HepG2 (cell line): ENCODE measurements around the gene KRTAP5-6. TPM values are rescaled to one million over a fixed set of nuclear protein-coding genes. Genes with fewer than 3 reads are reported as not detected.
A peak's percentile ranks its signal among the peaks of the same experiment; 100 is the strongest.

ENCODE experiments used
- AKAP8 ChIP-seq: sonication (generic); formaldehyde crosslinking; IDR thresholded peaks from 2 replicates; pipeline ENCODE4 v1.5.1; 2020; ENCODE audit warnings: mild to moderate bottlenecking, missing genetic modification reagents
- NCOR1 ChIP-seq: fragments of 200-600 bp; sonication (generic); IDR thresholded peaks from 2 replicates; pipeline ENCODE4 v1.7.0; 2017; ENCODE audit warnings: antibody characterized with exemption, low read length, borderline replicate concordance
- RBFOX2 ChIP-seq: fragments of 200-400 bp; formaldehyde crosslinking; IDR thresholded peaks from 2 replicates; pipeline ENCODE4 v1.6.1; 2017; ENCODE audit warnings: low read depth, mild to moderate bottlenecking, low read length
- ZNF552 ChIP-seq: sonication (generic); formaldehyde crosslinking; IDR thresholded peaks from 2 replicates; pipeline ENCODE4 v1.9.0; 2022; ENCODE audit warnings: missing genetic modification reagents, mild to moderate bottlenecking, borderline replicate concordance
- ZNF563 ChIP-seq: sonication (generic); formaldehyde crosslinking; IDR thresholded peaks from 2 replicates; pipeline ENCODE4 v1.8.0; 2022; ENCODE audit warnings: mild to moderate bottlenecking, moderate library complexity, missing genetic modification reagents
- ZNF572 ChIP-seq: sonication (generic); formaldehyde crosslinking; IDR thresholded peaks from 2 replicates; pipeline ENCODE4 v1.5.1; 2020; ENCODE audit warnings: mild to moderate bottlenecking, missing genetic modification reagents
- ZNF703 ChIP-seq: sonication (generic); formaldehyde crosslinking; IDR thresholded peaks from 2 replicates; pipeline ENCODE4 v1.5.1; 2020; ENCODE audit warnings: missing genetic modification reagents, mild to moderate bottlenecking, moderate library complexity, borderline replicate concordance
- ZNF883 ChIP-seq: sonication (generic); formaldehyde crosslinking; IDR thresholded peaks from 2 replicates; pipeline ENCODE4 v1.5.1; 2020; ENCODE audit warnings: mild to moderate bottlenecking, missing genetic modification reagents; ENCODE audit errors: not compliant biosample characterization
- polyA plus RNA-seq, 8 experiments: library from polyadenylated mRNA; depleted of rRNA in 3 of 8; stranded (reverse) in 7 of 8; unstranded in 1 of 8; fragments of >200 nt; fragmentation: Illumina TruSeq in 4 of 8; extraction: Trizol in 4 of 8; gene quantifications; 2 replicates each; pipeline versions ENCODE4 v1.2.1 to v1.2.3, GENCODE V29; 2011 to 2016; ENCODE audit warnings: low read depth in 4 of 8, missing spikeins in 1 of 8, mixed read lengths in 1 of 8; ENCODE audit not compliant: insufficient read depth in 1 of 8
- total RNA-seq, 5 experiments: library from RNA; depleted of rRNA; stranded (reverse); fragments of >200 nt; fragmentation: Illumina TruSeq; extraction: Trizol; gene quantifications; 2 replicates each; pipeline ENCODE4 v1.2.3, GENCODE V29; 2016; ENCODE audit warnings: low read depth in 1 of 5
- TF ChIP-seq, protein P1 (sequence below), 2 experiments: sonication (generic) in 1 of 2; formaldehyde crosslinking in 1 of 2; IDR thresholded peaks; 2 replicates each; pipeline versions ENCODE4 v1.4.0 to v1.6.1; 2018 to 2020; ENCODE audit warnings: missing genetic modification reagents in 2 of 2, borderline replicate concordance in 1 of 2, low read depth in 1 of 2, mild to moderate bottlenecking in 1 of 2, missing biosample characterization in 1 of 2
- TF ChIP-seq, protein P2 (sequence below): sonication (generic); formaldehyde crosslinking; IDR thresholded peaks from 2 replicates; pipeline ENCODE4 v1.4.0; 2020; ENCODE audit warnings: missing genetic modification reagents, borderline replicate concordance
- TF ChIP-seq, protein P3 (sequence below): sonication (generic); formaldehyde crosslinking; IDR thresholded peaks from 2 replicates; pipeline ENCODE4 v1.8.0; 2022; ENCODE audit warnings: missing genetic modification reagents, mild to moderate bottlenecking, inconsistent platforms, borderline replicate concordance
- TF ChIP-seq, protein P4 (sequence below): sonication (generic); formaldehyde crosslinking; IDR thresholded peaks from 2 replicates; pipeline ENCODE4 v1.8.1; 2023; ENCODE audit warnings: mild to moderate bottlenecking, missing genetic modification reagents, borderline replicate concordance
- TF ChIP-seq, protein P5 (sequence below): sonication (generic); formaldehyde crosslinking; IDR thresholded peaks from 2 replicates; pipeline ENCODE4 v1.5.0; 2020; ENCODE audit warnings: missing genetic modification reagents, mild to moderate bottlenecking, borderline replicate concordance

The KRTAP5-6 gene
- total and polyA plus RNA-seq, 2 of the 13 experiments (the other 11 are each of a cell fraction or from before 2014, with no cell fraction given) = not detected

DNA sequence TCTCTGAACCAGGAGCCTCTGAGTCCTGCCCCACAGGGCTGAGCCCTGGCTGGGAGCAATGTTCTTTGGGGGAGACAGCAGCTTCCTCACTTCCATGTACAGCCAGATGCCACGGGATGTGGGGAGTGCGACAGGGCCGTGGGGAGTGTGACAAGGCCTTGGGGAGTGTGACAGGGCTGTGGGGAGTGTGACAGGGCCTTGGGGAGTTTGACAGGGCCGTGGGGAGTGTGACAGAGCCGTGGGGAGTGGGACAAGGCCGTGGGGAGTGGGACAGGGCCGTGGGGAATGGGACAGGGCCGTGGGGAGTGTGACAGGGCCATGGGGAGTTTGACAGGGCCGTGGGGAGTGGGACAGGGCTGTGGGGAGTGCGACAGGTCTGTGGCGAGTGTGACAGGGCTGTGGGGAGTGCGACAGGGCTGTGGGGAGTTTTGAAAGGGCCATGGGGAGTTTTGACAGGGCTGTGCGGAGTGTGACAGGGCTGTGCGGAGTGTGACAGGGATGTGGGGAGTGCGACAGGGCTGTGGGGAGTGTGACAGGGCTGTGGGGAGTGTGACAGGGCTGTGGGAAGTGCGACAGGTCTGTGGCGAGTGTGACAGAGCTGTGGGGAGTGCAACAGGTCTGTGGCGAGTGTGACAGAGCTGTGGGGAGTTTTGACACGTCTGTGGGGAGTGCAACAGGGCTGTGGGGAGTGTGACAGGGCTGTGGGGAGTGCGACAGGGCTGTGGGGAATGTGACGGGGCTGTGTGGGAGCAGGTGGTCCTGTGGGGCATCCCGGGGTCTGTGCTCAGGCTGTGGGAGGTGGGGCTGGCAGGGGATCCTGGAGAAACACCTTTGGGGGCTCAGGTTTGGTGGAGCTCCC, 6.6 kb upstream of the KRTAP5-6 start (continued):
- peak; percentile 64; the same call in 1 of the 2 replicates for TF ChIP-seq NCOR1
- TF ChIP-seq, protein P1, sequence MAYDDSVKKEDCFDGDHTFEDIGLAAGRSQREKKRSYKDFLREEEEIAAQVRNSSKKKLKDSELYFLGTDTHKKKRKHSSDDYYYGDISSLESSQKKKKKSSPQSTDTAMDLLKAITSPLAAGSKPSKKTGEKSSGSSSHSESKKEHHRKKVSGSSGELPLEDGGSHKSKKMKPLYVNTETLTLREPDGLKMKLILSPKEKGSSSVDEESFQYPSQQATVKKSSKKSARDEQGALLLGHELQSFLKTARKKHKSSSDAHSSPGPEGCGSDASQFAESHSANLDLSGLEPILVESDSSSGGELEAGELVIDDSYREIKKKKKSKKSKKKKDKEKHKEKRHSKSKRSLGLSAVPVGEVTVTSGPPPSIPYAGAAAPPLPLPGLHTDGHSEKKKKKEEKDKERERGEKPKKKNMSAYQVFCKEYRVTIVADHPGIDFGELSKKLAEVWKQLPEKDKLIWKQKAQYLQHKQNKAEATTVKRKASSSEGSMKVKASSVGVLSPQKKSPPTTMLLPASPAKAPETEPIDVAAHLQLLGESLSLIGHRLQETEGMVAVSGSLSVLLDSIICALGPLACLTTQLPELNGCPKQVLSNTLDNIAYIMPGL (CRISPR knock-in tag; IDR thresholded peaks at IDR 0.05; ENCODE audit: borderline replicate concordance in 1 of 2, low read depth in 1 of 2) = no peak
- no peak for TF ChIP-seq ZNF883 (CRISPR knock-in tag)
- peak; percentile 5; the same call in 1 of the 2 replicates for TF ChIP-seq ZNF563 (CRISPR knock-in tag)
- peak; percentile 85 for TF ChIP-seq RBFOX2
- TF ChIP-seq, protein P2, sequence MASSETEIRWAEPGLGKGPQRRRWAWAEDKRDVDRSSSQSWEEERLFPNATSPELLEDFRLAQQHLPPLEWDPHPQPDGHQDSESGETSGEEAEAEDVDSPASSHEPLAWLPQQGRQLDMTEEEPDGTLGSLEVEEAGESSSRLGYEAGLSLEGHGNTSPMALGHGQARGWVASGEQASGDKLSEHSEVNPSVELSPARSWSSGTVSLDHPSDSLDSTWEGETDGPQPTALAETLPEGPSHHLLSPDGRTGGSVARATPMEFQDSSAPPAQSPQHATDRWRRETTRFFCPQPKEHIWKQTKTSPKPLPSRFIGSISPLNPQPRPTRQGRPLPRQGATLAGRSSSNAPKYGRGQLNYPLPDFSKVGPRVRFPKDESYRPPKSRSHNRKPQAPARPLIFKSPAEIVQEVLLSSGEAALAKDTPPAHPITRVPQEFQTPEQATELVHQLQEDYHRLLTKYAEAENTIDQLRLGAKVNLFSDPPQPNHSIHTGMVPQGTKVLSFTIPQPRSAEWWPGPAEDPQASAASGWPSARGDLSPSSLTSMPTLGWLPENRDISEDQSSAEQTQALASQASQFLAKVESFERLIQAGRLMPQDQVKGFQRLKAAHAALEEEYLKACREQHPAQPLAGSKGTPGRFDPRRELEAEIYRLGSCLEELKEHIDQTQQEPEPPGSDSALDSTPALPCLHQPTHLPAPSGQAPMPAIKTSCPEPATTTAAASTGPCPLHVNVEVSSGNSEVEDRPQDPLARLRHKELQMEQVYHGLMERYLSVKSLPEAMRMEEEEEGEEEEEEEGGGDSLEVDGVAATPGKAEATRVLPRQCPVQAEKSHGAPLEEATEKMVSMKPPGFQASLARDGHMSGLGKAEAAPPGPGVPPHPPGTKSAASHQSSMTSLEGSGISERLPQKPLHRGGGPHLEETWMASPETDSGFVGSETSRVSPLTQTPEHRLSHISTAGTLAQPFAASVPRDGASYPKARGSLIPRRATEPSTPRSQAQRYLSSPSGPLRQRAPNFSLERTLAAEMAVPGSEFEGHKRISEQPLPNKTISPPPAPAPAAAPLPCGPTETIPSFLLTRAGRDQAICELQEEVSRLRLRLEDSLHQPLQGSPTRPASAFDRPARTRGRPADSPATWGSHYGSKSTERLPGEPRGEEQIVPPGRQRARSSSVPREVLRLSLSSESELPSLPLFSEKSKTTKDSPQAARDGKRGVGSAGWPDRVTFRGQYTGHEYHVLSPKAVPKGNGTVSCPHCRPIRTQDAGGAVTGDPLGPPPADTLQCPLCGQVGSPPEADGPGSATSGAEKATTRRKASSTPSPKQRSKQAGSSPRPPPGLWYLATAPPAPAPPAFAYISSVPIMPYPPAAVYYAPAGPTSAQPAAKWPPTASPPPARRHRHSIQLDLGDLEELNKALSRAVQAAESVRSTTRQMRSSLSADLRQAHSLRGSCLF = no peak
- TF ChIP-seq, protein P3, sequence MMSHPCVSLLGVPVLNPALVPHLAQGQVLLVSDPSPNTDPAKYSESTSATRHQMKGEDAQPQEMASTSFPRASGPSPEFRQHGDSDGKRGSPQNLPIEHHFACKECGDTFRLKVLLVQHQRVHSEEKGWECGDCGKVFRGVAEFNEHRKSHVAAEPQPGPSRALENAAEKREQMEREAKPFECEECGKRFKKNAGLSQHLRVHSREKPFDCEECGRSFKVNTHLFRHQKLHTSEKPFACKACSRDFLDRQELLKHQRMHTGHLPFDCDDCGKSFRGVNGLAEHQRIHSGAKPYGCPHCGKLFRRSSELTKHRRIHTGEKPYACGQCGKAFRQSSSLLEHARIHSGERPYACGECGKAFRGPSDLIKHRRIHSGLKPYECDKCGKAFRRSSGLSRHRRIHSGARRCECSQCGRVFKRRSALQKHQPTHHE = 0 out of 2 replicates have a peak, but pooled peaks have one; percentile 23
- TF ChIP-seq ZNF703 = 0 out of 2 replicates have a peak, but pooled peaks have one; percentile 6
- TF ChIP-seq, protein P4, sequence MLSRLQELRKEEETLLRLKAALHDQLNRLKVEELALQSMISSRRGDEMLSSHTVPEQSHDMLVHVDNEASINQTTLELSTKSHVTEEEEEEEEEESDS (CRISPR knock-in tag) = no peak
- TF ChIP-seq, protein P5, sequence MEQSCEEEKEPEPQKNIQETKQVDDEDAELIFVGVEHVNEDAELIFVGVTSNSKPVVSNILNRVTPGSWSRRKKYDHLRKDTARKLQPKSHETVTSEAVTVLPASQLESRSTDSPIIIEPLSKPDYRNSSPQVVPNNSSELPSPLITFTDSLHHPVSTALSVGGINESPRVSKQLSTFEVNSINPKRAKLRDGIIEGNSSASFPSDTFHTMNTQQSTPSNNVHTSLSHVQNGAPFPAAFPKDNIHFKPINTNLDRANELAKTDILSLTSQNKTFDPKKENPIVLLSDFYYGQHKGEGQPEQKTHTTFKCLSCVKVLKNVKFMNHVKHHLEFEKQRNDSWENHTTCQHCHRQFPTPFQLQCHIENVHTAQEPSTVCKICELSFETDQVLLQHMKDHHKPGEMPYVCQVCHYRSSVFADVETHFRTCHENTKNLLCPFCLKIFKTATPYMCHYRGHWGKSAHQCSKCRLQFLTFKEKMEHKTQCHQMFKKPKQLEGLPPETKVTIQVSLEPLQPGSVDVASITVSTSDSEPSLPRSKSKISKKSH (CRISPR knock-in tag) = 0 out of 2 replicates have a peak, but pooled peaks have one; percentile 41
- TF ChIP-seq ZNF572 (CRISPR knock-in tag) = no peak
- no peak for TF ChIP-seq ZNF552
- 0 out of 2 replicates have a peak, but pooled peaks have one; percentile 4 for TF ChIP-seq AKAP8 (CRISPR knock-in tag)
